Trophoblast cell (in vitro differentiated cells and primary cell): Measurements from ENCODE around the gene ENOSF1.

Source experiments
- DNase-seq, 2 donors: peaks; one replicate each; pipeline ENCODE4 v3.0.0-alpha.2; 2016
- H2AFZ ChIP-seq: 2 replicates; pipeline ENCODE4 v1.6.1; 2013; ENCODE audit warnings: low read length, moderate library complexity, mild to moderate bottlenecking; ENCODE audit not compliant: insufficient read depth, poor library complexity
- H2AK5ac ChIP-seq: 2 replicates; pipeline ENCODE4 v1.6.1; 2013; ENCODE audit warnings: mild to moderate bottlenecking, low read length
- H2BK120ac ChIP-seq: 2 replicates; pipeline ENCODE4 v1.6.1; 2013; ENCODE audit warnings: low read length, mild to moderate bottlenecking, moderate library complexity; ENCODE audit not compliant: insufficient read depth, poor library complexity
- H2BK12ac ChIP-seq: 2 replicates; pipeline ENCODE4 v1.6.1; 2013; ENCODE audit warnings: mild to moderate bottlenecking, low read length, moderate library complexity
- H2BK5ac ChIP-seq: 2 replicates; pipeline ENCODE4 v1.6.1; 2013; ENCODE audit warnings: low read length, low read depth, moderate library complexity, mild to moderate bottlenecking; ENCODE audit not compliant: poor library complexity
- H3K14ac ChIP-seq: 2 replicates; pipeline ENCODE4 v1.6.1; 2013; ENCODE audit warnings: mild to moderate bottlenecking, low read length
- H3K18ac ChIP-seq: 2 replicates; pipeline ENCODE4 v1.6.1; 2013; ENCODE audit warnings: mild to moderate bottlenecking, low read length
- H3K23ac ChIP-seq: 2 replicates; pipeline ENCODE4 v1.6.1; 2013; ENCODE audit warnings: low read length
- H3K27ac ChIP-seq: 2 replicates; pipeline ENCODE4 v1.5.1; 2013; ENCODE audit warnings: low read depth, mild to moderate bottlenecking, inconsistent platforms, low read length, moderate library complexity
- H3K27me3 ChIP-seq: 2 replicates; pipeline ENCODE4 v1.6.1; 2013; ENCODE audit warnings: inconsistent platforms, mild to moderate bottlenecking, low read length, moderate library complexity; ENCODE audit not compliant: insufficient read depth
- H3K36me3 ChIP-seq, 2 experiments: 1 replicate in 1 of 2; 2 replicates in 1 of 2; pipeline ENCODE4 v1.6.1; 2013; ENCODE audit warnings: low read length in 2 of 2, mild to moderate bottlenecking in 2 of 2, moderate library complexity in 1 of 2; ENCODE audit not compliant: insufficient read depth in 2 of 2, control insufficient read depth in 1 of 2
- H3K4ac ChIP-seq: 2 replicates; pipeline ENCODE4 v1.6.1; 2013; ENCODE audit warnings: low read depth, mild to moderate bottlenecking, low read length, moderate library complexity
- H3K4me1 ChIP-seq, 2 experiments: 1 replicate in 1 of 2; 2 replicates in 1 of 2; pipeline ENCODE4 v1.6.1; 2013; ENCODE audit warnings: low read length in 2 of 2, mild to moderate bottlenecking in 2 of 2, moderate library complexity in 1 of 2; ENCODE audit not compliant: insufficient read depth in 2 of 2, control insufficient read depth in 1 of 2
- H3K4me2 ChIP-seq: 2 replicates; pipeline ENCODE4 v1.6.1; 2013; ENCODE audit warnings: inconsistent platforms, mild to moderate bottlenecking, low read length, moderate library complexity
- H3K4me3 ChIP-seq: 2 replicates; pipeline ENCODE4 v1.5.1; 2013; ENCODE audit warnings: mild to moderate bottlenecking, low read depth, low read length, inconsistent platforms
- H3K79me1 ChIP-seq: one replicate; pipeline ENCODE4 v1.6.1; 2013; ENCODE audit warnings: low read length
- H3K79me2 ChIP-seq: 2 replicates; pipeline ENCODE4 v1.6.1; 2013; ENCODE audit warnings: low read length, mild to moderate bottlenecking; ENCODE audit not compliant: control insufficient read depth, insufficient read depth, poor library complexity
- H3K9ac ChIP-seq: 2 replicates; pipeline ENCODE4 v1.6.1; 2013; ENCODE audit warnings: mild to moderate bottlenecking, low read length
- H3K9me3 ChIP-seq: 2 replicates; pipeline ENCODE4 v1.6.1; 2013; ENCODE audit warnings: low read depth, mild to moderate bottlenecking, control low read depth, inconsistent platforms, low read length; ENCODE audit not compliant: insufficient read depth
- H4K12ac ChIP-seq: 2 replicates; pipeline ENCODE4 v1.6.1; 2013; ENCODE audit warnings: low read depth, mild to moderate bottlenecking, low read length, moderate library complexity
- H4K8ac ChIP-seq: 2 replicates; pipeline ENCODE4 v1.6.1; 2013; ENCODE audit warnings: low read depth, mild to moderate bottlenecking, low read length, moderate library complexity
- H4K91ac ChIP-seq: one replicate; pipeline ENCODE4 v1.6.1; 2013; ENCODE audit warnings: low read depth, mild to moderate bottlenecking, low read length, moderate library complexity
- WGBS: extraction: QIAGEN DNeasy Blood & Tissue Kit; methylation state at CpG from one replicate; pipeline ENCODE4 v1.1.7; 2013; ENCODE audit warnings: missing lambda C conversion rate; ENCODE audit not compliant: insufficient read length, insufficient coverage; ENCODE audit errors: extremely low coverage; 5-methylcytosine and 5-hydroxymethylcytosine counted together

The ENOSF1 gene

DNA sequence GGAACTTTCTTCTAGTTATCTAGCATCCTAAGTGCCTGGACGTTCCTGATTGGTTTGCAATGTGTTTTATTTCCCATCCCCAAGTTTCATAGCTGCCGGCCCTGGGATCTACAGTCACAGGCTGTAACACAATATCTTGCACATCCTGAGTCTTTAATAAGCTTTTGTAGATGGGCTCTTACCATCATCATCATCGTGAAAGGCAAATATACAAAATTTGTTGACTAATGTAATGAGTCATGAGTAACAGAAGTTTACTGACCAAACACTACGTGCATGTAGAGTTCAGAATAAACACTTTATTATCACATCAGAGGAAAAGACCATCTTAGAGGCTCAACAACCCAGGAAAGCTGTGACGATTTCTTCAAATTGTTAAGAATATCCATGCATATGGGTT lies 63.1 kb downstream of the ENOSF1 start:
- Histone ChIP-seq H2AFZ (no peak overlapping the region), H4K8ac (no peak overlapping the region), H2BK5ac (no peak overlapping the region), H3K4me3 (no peak overlapping the region), H3K14ac (no peak overlapping the region), H3K27me3 (no peaks in the 10 kb centered on the region), H3K4me2 (no peak overlapping the region), H3K23ac (no peak overlapping the region), H2AK5ac (no peak overlapping the region), H3K4ac (no peak overlapping the region), H3K79me2 (no peaks in the 10 kb centered on the region), H3K36me3 (no peaks in the 10 kb centered on the region), H3K18ac (no peak overlapping the region), H2BK120ac (no peak overlapping the region), H2BK12ac (no peak overlapping the region), H3K4me1 (no peaks in the 10 kb centered on the region), H3K9ac (no peak overlapping the region), H4K91ac (no peak overlapping the region), H4K12ac (no peak overlapping the region), H3K27ac (no peak overlapping the region), H3K79me1 (no peaks in the 10 kb centered on the region), H3K9me3 (no peaks in the 10 kb centered on the region)
- DNase-seq = no peak
- WGBS = no CpG with 5 or more reads among the region's 5 CpGs

- no peak overlapping the region for H2BK120ac ChIP-seq
- no peak overlapping the region for H2BK5ac ChIP-seq
- no peaks in the 10 kb centered on the region for H3K27me3 ChIP-seq
- H4K12ac ChIP-seq = no peak overlapping the region
- no peak for DNase-seq
- no peak overlapping the region for H2BK12ac ChIP-seq
- no peak overlapping the region for H3K9ac ChIP-seq
- H3K4me1 ChIP-seq = no peaks in the 10 kb centered on the region
- no peak overlapping the region for H2AK5ac ChIP-seq
- H3K23ac ChIP-seq = no peak overlapping the region
- H3K4me2 ChIP-seq = no peak overlapping the region
- H4K91ac ChIP-seq = no peak overlapping the region
- H3K79me1 ChIP-seq = no peaks in the 10 kb centered on the region
- H3K4ac ChIP-seq = no peak overlapping the region
- WGBS = no CpG with 5 or more reads among the region's 5 CpGs
- H3K36me3 ChIP-seq = no peaks in the 10 kb centered on the region
- H3K27ac ChIP-seq = no peak overlapping the region
- H3K14ac ChIP-seq = no peak overlapping the region
- no peaks in the 10 kb centered on the region for H3K79me2 ChIP-seq
- no peak overlapping the region for H3K4me3 ChIP-seq
- H2AFZ ChIP-seq = no peak overlapping the region
- H3K18ac ChIP-seq = no peak overlapping the region
- no peaks in the 10 kb centered on the region for H3K9me3 ChIP-seq
- H4K8ac ChIP-seq = no peak overlapping the region
Observed at GRCh38 chr18:647304-647703, 65.1 kb downstream of the ENOSF1 start.

DNA sequence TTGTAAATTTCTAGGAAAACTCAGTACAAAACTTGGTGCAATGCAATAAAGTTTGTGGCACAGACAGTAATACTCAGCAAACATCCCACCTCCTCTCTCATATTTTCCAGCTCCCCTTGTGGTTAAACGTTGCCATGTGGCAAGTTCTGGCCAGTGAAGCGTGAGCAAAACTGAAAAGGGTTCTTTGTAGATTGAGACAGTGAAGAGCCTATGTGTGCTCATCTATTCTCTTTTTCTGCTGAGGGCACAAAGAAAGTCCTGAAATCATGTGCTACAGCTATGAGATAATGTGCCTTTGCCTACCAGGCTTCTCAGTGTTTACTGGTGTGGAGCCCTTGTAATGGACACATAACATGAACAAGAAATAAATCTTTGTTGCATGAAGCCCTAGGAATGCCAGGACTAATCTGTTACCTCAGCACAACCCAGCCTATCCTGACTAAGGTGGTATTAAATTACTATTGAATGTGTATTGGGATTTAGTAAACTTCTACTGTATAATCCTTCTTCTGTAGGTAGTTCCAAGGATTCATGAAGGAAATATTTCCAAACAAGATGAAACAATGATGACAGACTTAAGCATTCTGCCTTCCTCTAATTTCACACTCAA lies 67.9 kb downstream of the ENOSF1 start:
- H4K91ac ChIP-seq = no peak overlapping the region

DNA sequence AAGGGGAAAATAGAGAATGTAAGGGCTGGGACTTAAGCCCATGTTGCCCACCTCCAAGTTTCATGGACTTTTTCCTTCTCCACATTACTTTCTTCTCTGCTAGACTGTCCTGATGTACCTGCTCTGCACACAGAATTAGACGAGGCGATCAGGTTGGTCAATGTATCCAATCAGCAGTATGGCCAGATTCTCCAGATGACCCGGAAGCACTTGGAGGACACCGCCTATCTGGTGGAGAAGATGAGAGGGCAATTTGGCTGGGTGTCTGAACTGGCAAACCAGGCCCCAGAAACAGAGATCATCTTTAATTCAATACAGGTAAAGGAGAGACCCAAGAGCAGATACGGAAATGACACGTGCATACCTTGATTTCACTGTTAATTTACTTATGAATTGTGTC lies 71.2 kb downstream of the ENOSF1 start:
- Histone ChIP-seq H2BK5ac (no peak overlapping the region), H3K9me3 (no peaks in the 10 kb centered on the region), H3K4ac (no peak overlapping the region), H2AFZ (no peak overlapping the region), H3K27ac (no peak overlapping the region), H3K9ac (no peak overlapping the region), H3K4me3 (no peak overlapping the region), H2AK5ac (no peak overlapping the region), H3K36me3 (no peaks in the 10 kb centered on the region), H4K12ac (no peak overlapping the region), H3K18ac (no peak overlapping the region), H3K27me3 (no peaks in the 10 kb centered on the region), H3K79me1 (no peaks in the 10 kb centered on the region), H3K4me1 (no peaks in the 10 kb centered on the region), H4K91ac (no peak overlapping the region), H2BK12ac (no peak overlapping the region), H3K23ac (no peak overlapping the region), H3K4me2 (no peak overlapping the region), H3K14ac (no peak overlapping the region), H4K8ac (no peak overlapping the region), H2BK120ac (no peak overlapping the region), H3K79me2 (no peaks in the 10 kb centered on the region)
- no CpG with 5 or more reads among the region's 6 CpGs for WGBS
- DNase-seq = no peak

More for the DNA sequence above, 67.9 kb downstream of the ENOSF1 start:
- no CpG with 5 or more reads among the region's 2 CpGs for WGBS
- no peaks in the 10 kb centered on the region for H3K79me2 ChIP-seq
- H3K4me3 ChIP-seq = no peak overlapping the region
- H2AFZ ChIP-seq = no peak overlapping the region
- no peak overlapping the region for H4K12ac ChIP-seq
- H2AK5ac ChIP-seq = no peak overlapping the region
- no peak overlapping the region for H4K8ac ChIP-seq
- no peaks in the 10 kb centered on the region for H3K36me3 ChIP-seq
- H2BK12ac ChIP-seq = no peak overlapping the region
- no peak overlapping the region for H3K23ac ChIP-seq
- no peak overlapping the region for H3K18ac ChIP-seq
- H3K4me2 ChIP-seq = no peak overlapping the region
- no peak overlapping the region for H3K4ac ChIP-seq
- no peak overlapping the region for H2BK120ac ChIP-seq
- H3K27me3 ChIP-seq = no peaks in the 10 kb centered on the region
- H3K79me1 ChIP-seq = no peaks in the 10 kb centered on the region
- H3K9me3 ChIP-seq = no peaks in the 10 kb centered on the region
- H3K14ac ChIP-seq = no peak overlapping the region
- H3K27ac ChIP-seq = no peak overlapping the region
- no peak for DNase-seq
- no peak overlapping the region for H2BK5ac ChIP-seq
- H3K9ac ChIP-seq = no peak overlapping the region
- H3K4me1 ChIP-seq = no peaks in the 10 kb centered on the region
